ENCODE results near the gene ABO. TPM values are rescaled to one million over a fixed set of nuclear protein-coding genes. Genes with fewer than 3 reads are reported as not detected.
A peak's percentile ranks its signal among the peaks of the same experiment; 100 is the strongest.
"Not testable (repeated sequence)": the region's sequence is repeated elsewhere in the genome, so short reads cannot be mapped to it uniquely, and the experiment has no call there.

ABO gene
- total and polyA plus RNA-seq, 10 of the 15 experiments (the other 5 are each of a cell fraction or from before 2014, with no cell fraction given), result 0.10 TPM; not detected in 9

GRCh38 chr9:133283255-133284032, 8.4 kb upstream of the ABO start:
- H3K9me3 ChIP-seq (replicated peaks; ENCODE audit: control insufficient read depth, insufficient read depth, low read length); H3K4me2 ChIP-seq (ENCODE audit: control insufficient read depth, insufficient read depth); BruUV-seq (replicated peaks); SMC1A ChIA-PET (ENCODE audit: uncharacterized antibody, unreplicated experiment); H3K4me1 ChIP-seq (ENCODE audit: control insufficient read depth, insufficient read depth, low read length); H3K27me3 ChIP-seq (replicated peaks in 1 of 2; ENCODE audit: control insufficient read depth in 2 of 2, insufficient read depth in 2 of 2, low read length in 1 of 2); H3K4me3 ChIP-seq; in situ Hi-C loops (cut with MboI); FAIRE-seq; intact Hi-C loops (cut with micrococcal nuclease; ENCODE audit: unreplicated experiment); H3K36me3 ChIP-seq (ENCODE audit: control insufficient read depth in 2 of 2, insufficient read depth in 2 of 2, low read length in 1 of 2); RAD21 ChIA-PET (ENCODE audit: unreplicated experiment); H3K27ac ChIP-seq (ENCODE audit: control insufficient read depth, insufficient read depth); H3K9ac ChIP-seq (ENCODE audit: control insufficient read depth, insufficient read depth, low read length); H2AFZ ChIP-seq (ENCODE audit: control insufficient read depth, low read depth, low read length); DNase-seq (ENCODE audit: low read depth, low spot score); H3K79me2 ChIP-seq (ENCODE audit: control insufficient read depth, insufficient read depth, low read length); H4K20me1 ChIP-seq (ENCODE audit: control insufficient read depth, insufficient read depth); POLR2A ChIA-PET; ATAC-seq: not testable (repeated sequence)
- CTCF ChIA-PET, result interaction anchor here (0.6 kb wide), 2 partner anchors 58 to 87 kb away, joined by 3 to 4 read pairs; no protein-coding TSS in a partner anchor
- 55% methylated on average over 16 of the region's 16 CpGs for WGBS (ENCODE audit: insufficient coverage, insufficient replicate concordance, low lambda C conversion rate, missing lambda C conversion rate)
- TF ChIP-seq BCL3 (IDR thresholded peaks at IDR 0.05; ENCODE audit: borderline replicate concordance, insufficient read depth, low read depth, low read length, poor library complexity, severe bottlenecking) (peak; percentile 94), PBX3 (IDR thresholded peaks at IDR 0.05; ENCODE audit: insufficient replicate concordance, low read depth, low read length) (peak; percentile 60)

All from GM12878 (cell line).